Measurements from ENCODE around the gene SLC38A10. TPM values are rescaled to one million over a fixed set of nuclear protein-coding genes. Genes with fewer than 3 reads are reported as not detected.

SLC38A10 gene
- total RNA-seq, 1 donor from 2014 or later, result 100 TPM

- peak; percentile 80 for DNase-seq (ENCODE audit: low read depth)
- H3K4me3 ChIP-seq (ENCODE audit: low read depth, low read length), result peak within 1 kb of the TSS; percentile 73
- H3K36me3 ChIP-seq (ENCODE audit: control insufficient read depth, insufficient read depth, low read length), result no peaks in the 10 kb centered on the region
- no peaks in the 10 kb centered on the region for H3K27me3 ChIP-seq (ENCODE audit: control insufficient read depth, insufficient read depth, low read length)
- no peak for TF ChIP-seq CTCF (IDR thresholded peaks at IDR 0.05; ENCODE audit: insufficient read depth, low read length, poor library complexity, severe bottlenecking)
Observed at GRCh38 chr17:81222906-81223761, 72.0 kb downstream of the SLC38A10 start, which contains the start of gene CEP131. Gene CEP131 (minus strand): TSS chr17:81222965. CDS start chr17:81220056, 2,909 bp downstream.

GRCh38 chr17:81222620-81222905, 72.5 kb downstream of the SLC38A10 start:
- no peak for DNase-seq (ENCODE audit: low read depth)
- TF ChIP-seq CTCF (IDR thresholded peaks at IDR 0.05; ENCODE audit: insufficient read depth, low read length, poor library complexity, severe bottlenecking), result no peak

GRCh38 chr17:81221842-81222619, 73.1 kb downstream of the SLC38A10 start:
- Histone ChIP-seq H3K27me3 (ENCODE audit: control insufficient read depth, insufficient read depth, low read length) (no peaks in the 10 kb centered on the region), H3K36me3 (ENCODE audit: control insufficient read depth, insufficient read depth, low read length) (no peaks in the 10 kb centered on the region), H3K4me3 (ENCODE audit: low read depth, low read length) (peak overlapping the region; percentile 73)
- TF ChIP-seq CTCF (IDR thresholded peaks at IDR 0.05; ENCODE audit: insufficient read depth, low read length, poor library complexity, severe bottlenecking), result no peak
- no peak for DNase-seq (ENCODE audit: low read depth)

More at GRCh38 chr17:81222620-81222905, 72.5 kb downstream of the SLC38A10 start:
- no peaks in the 10 kb centered on the region for H3K36me3 ChIP-seq (ENCODE audit: control insufficient read depth, insufficient read depth, low read length)
- no peaks in the 10 kb centered on the region for H3K27me3 ChIP-seq (ENCODE audit: control insufficient read depth, insufficient read depth, low read length)
- peak overlapping the region; percentile 73 for H3K4me3 ChIP-seq (ENCODE audit: low read depth, low read length)

GRCh38 chr17:81221371-81221841, 73.7 kb downstream of the SLC38A10 start:
- TF ChIP-seq CTCF (IDR thresholded peaks at IDR 0.05; ENCODE audit: insufficient read depth, low read length, poor library complexity, severe bottlenecking), result no peak
- Histone ChIP-seq H3K36me3 (ENCODE audit: control insufficient read depth, insufficient read depth, low read length) (no peaks in the 10 kb centered on the region), H3K27me3 (ENCODE audit: control insufficient read depth, insufficient read depth, low read length) (no peaks in the 10 kb centered on the region), H3K4me3 (ENCODE audit: low read depth, low read length) (peak overlapping the region; percentile 73)
- DNase-seq (ENCODE audit: low read depth), result no peak

- no peak for TF ChIP-seq CTCF (IDR thresholded peaks at IDR 0.05; ENCODE audit: insufficient read depth, low read length, poor library complexity, severe bottlenecking)
- Histone ChIP-seq H3K36me3 (ENCODE audit: control insufficient read depth, insufficient read depth, low read length) (no peaks in the 10 kb centered on the region), H3K4me3 (ENCODE audit: low read depth, low read length) (no peak overlapping the region), H3K27me3 (ENCODE audit: control insufficient read depth, insufficient read depth, low read length) (no peaks in the 10 kb centered on the region)
- DNase-seq (ENCODE audit: low read depth), result no peak
Observed at GRCh38 chr17:81219476-81220180, 75.5 kb downstream of the SLC38A10 start.
